HepG2 (cell line): ENCODE measurements around the gene SEC16A. TPM values are rescaled to one million over a fixed set of nuclear protein-coding genes. Genes with fewer than 3 reads are reported as not detected.

Experiments
- AKAP8 ChIP-seq: sonication (generic); formaldehyde crosslinking; IDR thresholded peaks from 2 replicates; pipeline ENCODE4 v1.5.1; 2020; ENCODE audit warnings: mild to moderate bottlenecking, missing genetic modification reagents
- ARNT ChIP-seq: fragments of 450-650 bp; IDR thresholded peaks from 2 replicates; pipeline ENCODE4 v1.6.1; 2017
- BCL3 ChIP-seq: sonication (generic); formaldehyde crosslinking; IDR thresholded peaks from 2 replicates; pipeline ENCODE4 v1.5.1; 2020; ENCODE audit warnings: mild to moderate bottlenecking, missing genetic modification reagents, moderate library complexity
- CEBPB ChIP-seq: IDR thresholded peaks from 2 replicates; pipeline ENCODE4 v1.6.1; 2011; ENCODE audit warnings: low read depth, low read length, improper control_type of control experiment, borderline replicate concordance
- ISX ChIP-seq: sonication (generic); formaldehyde crosslinking; conservative IDR thresholded peaks from 2 replicates; pipeline ENCODE4 v1.5.0; 2020; ENCODE audit warnings: missing genetic modification reagents
- KLF11 ChIP-seq: IDR thresholded peaks from 2 replicates; pipeline ENCODE4 v1.6.1; 2016; ENCODE audit warnings: missing compliant biosample characterization
- MYPOP ChIP-seq: sonication (generic); formaldehyde crosslinking; IDR thresholded peaks from 2 replicates; pipeline ENCODE4 v1.8.1; 2023; ENCODE audit warnings: mild to moderate bottlenecking, moderate library complexity, missing genetic modification reagents
- NCOA5 ChIP-seq: sonication (generic); formaldehyde crosslinking; IDR thresholded peaks from 2 replicates; pipeline ENCODE4 v1.4.0; 2020; ENCODE audit warnings: missing genetic modification reagents
- NFRKB ChIP-seq: fragments of 450-650 bp; IDR thresholded peaks from 2 replicates; pipeline ENCODE4 v1.6.1; 2017
- NR2C2 ChIP-seq: sonication (generic); formaldehyde crosslinking; IDR thresholded peaks from 2 replicates; pipeline ENCODE4 v1.4.0; 2020; ENCODE audit warnings: missing genetic modification reagents, mild to moderate bottlenecking, moderate library complexity, borderline replicate concordance
- PRDM15 ChIP-seq: sonication (generic); formaldehyde crosslinking; IDR thresholded peaks from 2 replicates; pipeline ENCODE4 v1.4.0; 2020; ENCODE audit warnings: missing genetic modification reagents
- SUZ12 ChIP-seq: fragments of 150-350 bp; IDR thresholded peaks from 2 replicates; pipeline ENCODE4 v1.6.1; 2014; ENCODE audit warnings: low read depth, low read length
- TAF15 ChIP-seq: fragments of 200-400 bp; formaldehyde crosslinking; IDR thresholded peaks from one replicate; pipeline ENCODE4 v1.6.1; 2018; ENCODE audit warnings: mild to moderate bottlenecking, low read depth, low read length; ENCODE audit not compliant: poor library complexity, severe bottlenecking
- ZBTB4 ChIP-seq: sonication (generic); formaldehyde crosslinking; IDR thresholded peaks from 2 replicates; pipeline ENCODE4 v1.4.0; 2020; ENCODE audit warnings: missing genetic modification reagents, mild to moderate bottlenecking, borderline replicate concordance
- ZNF296 ChIP-seq: sonication (generic); formaldehyde crosslinking; conservative IDR thresholded peaks from 2 replicates; pipeline ENCODE4 v1.5.0; 2020; ENCODE audit warnings: mild to moderate bottlenecking, missing genetic modification reagents
- ZNF343 ChIP-seq: sonication (generic); formaldehyde crosslinking; IDR thresholded peaks from 2 replicates; pipeline ENCODE4 v1.4.0; 2020; ENCODE audit warnings: mild to moderate bottlenecking, missing genetic modification reagents
- ZNF362 ChIP-seq: sonication (generic); formaldehyde crosslinking; IDR thresholded peaks from 2 replicates; pipeline ENCODE4 v1.4.0; 2020; ENCODE audit warnings: missing genetic modification reagents, mild to moderate bottlenecking, borderline replicate concordance
- polyA plus RNA-seq, 8 experiments: library from polyadenylated mRNA; depleted of rRNA in 3 of 8; stranded (reverse) in 7 of 8; unstranded in 1 of 8; fragments of >200 nt; fragmentation: Illumina TruSeq in 4 of 8; extraction: Trizol in 4 of 8; gene quantifications; 2 replicates each; pipeline versions ENCODE4 v1.2.1 to v1.2.3, GENCODE V29; 2011 to 2016; ENCODE audit warnings: low read depth in 4 of 8, missing spikeins in 1 of 8, mixed read lengths in 1 of 8; ENCODE audit not compliant: insufficient read depth in 1 of 8
- total RNA-seq, 5 experiments: library from RNA; depleted of rRNA; stranded (reverse); fragments of >200 nt; fragmentation: Illumina TruSeq; extraction: Trizol; gene quantifications; 2 replicates each; pipeline ENCODE4 v1.2.3, GENCODE V29; 2016; ENCODE audit warnings: low read depth in 1 of 5

The SEC16A gene
- total and polyA plus RNA-seq, 2 of the 13 experiments (the other 11 are each of a cell fraction or from before 2014, with no cell fraction given): 15.9 to 18.9 TPM

- TF ChIP-seq SUZ12 (peak; percentile 56; the same call in 1 of the 2 replicates), ZNF343 (CRISPR knock-in tag) (peak; percentile 28; the same call in 1 of the 2 replicates), ZNF362 (CRISPR knock-in tag) (no peak), ISX (CRISPR knock-in tag) (no peak), NCOA5 (CRISPR knock-in tag) (no peak), ZBTB4 (no peak; the same call in 1 of the 2 replicates), KLF11 (no peak), ARNT (no peak), NFRKB (no peak), AKAP8 (CRISPR knock-in tag) (peak; percentile 91), BCL3 (CRISPR knock-in tag) (peak; percentile 34; the same call in 1 of the 2 replicates), PRDM15 (no peak), MYPOP (no peak), TAF15 (peak; percentile 77), ZNF296 (CRISPR knock-in tag) (no peak), CEBPB (no peak), NR2C2 (CRISPR knock-in tag) (no peak; the same call in 1 of the 2 replicates)
Observed at GRCh38 chr9:136400038-136400834, 82.6 kb downstream of the SEC16A start, which contains the start of gene SNAPC4 (continued).
